HT1080 (cell line): ENCODE data around the gene CEACAM7. TPM values are rescaled to one million over a fixed set of nuclear protein-coding genes. Genes with fewer than 3 reads are reported as not detected.
"Not testable (repeated sequence)": the region's sequence is repeated elsewhere in the genome, so short reads cannot be mapped to it uniquely, and the experiment has no call there.

Experiments used
- DNase-seq: peaks from one replicate; pipeline ENCODE4 v3.0.0-alpha.2; 2015; ENCODE audit warnings: low read depth
- small RNA-seq: library from RNA; depleted of rRNA; stranded (forward); fragments of <200 nt; gene quantifications from one replicate; pipeline ENCODE3, GENCODE V24; 2014
- total RNA-seq: library from RNA; depleted of rRNA; stranded (reverse); fragments of >200 nt; shearing (Covaris generic); gene quantifications from 2 replicates; pipeline ENCODE4 v1.2.3, GENCODE V29; 2014; rRNA removed

Gene CEACAM7
- total RNA-seq, 1 experiment from 2014 or later: not detected

DNA sequence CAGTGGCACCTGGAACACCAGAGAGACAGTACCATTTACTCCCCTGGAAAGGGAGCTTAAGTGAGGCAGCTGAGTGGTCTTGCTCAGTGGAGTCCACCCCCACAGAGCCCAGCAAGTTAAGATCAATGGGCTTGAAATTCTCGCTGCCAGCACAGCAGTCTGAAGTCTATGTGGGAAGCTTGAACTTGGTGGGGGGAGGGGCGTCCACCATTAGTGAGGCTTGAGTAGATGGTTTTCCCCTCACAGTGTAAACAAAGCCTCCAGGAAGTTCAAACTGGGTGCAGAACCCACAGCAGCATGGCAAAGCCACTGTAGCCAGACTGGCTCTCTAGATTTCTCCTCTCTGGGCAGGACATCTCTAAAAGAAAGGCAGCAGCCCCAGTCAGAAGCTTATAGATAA lies 30.9 kb downstream of the CEACAM7 start:
- DNase-seq: no peak

DNA sequence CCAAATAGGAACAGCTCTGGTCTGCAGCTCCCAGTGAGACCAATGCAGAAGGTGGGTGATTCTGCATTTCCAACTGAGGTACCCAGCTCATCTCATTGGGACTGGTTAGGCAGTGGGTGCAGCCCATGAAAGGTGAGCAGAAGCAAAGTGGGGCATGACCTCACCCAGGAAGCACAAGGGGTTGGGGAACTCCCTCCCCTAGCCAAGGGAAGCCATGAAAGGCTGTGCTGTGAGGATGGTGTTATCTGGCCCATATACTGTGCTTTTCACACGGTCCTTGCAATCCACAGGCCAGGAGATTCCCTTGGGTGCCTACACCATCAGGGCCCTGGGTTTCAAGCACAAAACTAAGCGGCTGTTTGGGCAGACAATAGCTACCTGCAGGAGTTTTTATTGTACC lies 31.3 kb downstream of the CEACAM7 start:
- DNase-seq: not testable (repeated sequence)

DNA sequence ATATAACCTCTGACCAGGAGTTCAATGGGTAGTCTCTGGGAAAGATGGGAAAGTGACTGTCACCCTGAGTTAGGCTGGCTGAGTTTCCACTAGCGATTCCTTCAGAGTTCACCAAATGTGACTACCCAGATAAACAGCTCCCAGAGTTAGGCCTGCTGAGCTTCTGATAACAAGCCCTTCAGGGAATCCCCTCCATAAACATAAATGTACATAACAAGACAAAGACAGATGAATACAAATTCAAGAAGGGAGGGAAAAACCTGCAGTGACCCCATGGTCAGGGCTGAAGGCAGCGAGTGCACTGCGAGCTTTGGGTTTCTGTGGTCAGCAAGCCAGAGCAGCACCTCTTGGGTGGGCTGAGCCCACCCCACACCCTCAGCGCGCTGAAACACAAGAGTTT lies 35.8 kb downstream of the CEACAM7 start:
- DNase-seq: no peak

DNA sequence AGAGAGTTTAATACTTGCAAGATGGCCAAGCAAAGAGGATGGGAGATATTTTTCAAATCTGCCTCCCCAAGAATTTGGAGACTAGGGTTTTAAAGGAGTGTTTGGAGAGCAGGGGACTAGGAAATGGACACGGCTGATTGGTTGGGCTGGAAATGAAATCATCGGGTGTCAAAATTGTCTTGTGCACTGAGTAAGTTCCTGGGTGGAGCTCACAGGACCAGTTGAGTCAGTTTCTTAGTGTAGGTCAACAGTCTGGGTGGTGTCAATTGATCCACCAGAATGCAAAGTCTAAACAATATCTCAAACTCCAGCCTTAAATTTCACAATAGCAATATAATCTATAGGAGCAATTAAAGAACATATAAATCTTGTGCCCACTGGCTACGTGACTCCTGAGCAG lies 38.2 kb downstream of the CEACAM7 start:
- DNase-seq: no peak

DNA sequence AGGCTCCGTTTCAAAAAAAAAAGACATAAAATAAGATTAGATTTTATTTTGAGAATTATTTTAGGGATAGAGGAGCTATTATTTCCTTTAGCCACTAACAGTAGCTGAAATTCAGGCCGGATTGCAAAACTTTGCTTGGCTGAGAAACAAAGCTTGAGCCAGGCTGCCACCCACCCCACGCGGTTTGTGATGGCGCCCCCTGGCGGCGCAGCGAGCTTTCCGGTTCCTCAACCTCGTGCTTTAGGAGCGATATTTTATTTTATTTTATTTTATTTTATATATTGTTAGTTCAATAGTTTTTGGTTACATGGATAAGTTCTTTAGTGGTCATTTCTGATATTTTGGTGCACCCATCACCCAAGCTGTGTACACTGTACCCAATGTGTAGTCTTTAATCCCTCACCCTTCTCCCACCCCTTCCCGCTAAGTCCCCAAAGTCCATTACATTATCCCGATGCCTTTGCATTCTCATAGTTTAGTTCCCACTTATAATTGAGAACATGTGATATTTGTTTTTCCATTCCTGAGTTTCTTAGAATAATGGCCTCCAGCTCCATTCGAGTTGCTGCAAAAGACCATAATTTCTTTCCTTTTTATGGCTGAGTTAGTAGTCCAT lies 41.4 kb downstream of the CEACAM7 start:
- no peak for DNase-seq

DNA sequence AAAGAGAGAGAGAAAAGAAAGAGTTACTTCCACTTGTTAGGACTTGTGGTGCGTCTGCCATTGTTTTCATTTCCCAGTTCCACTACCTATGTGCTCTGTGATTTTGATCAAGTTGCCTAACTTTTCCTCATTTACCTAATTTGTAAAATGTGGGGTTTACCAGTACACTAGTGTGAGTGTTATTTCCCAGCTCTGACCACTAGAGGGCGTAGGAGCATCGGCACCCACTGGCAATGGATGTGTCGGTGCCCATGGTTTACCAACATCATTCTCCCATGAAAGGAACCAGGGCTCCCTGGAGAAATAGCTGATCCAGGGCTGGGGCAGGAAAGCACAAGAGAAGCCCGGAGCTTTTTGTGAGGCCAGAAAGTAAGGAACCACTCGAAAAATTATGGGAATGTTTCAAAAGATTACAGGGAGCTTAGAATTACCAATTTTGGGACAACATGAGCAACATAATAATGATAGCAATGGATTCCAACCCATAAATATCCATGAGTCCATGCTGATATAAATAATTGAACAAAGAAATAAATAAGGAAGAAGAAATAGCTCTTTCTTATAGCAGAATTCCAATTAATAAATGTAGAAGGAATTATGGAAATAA lies 46.1 kb downstream of the CEACAM7 start:
- DNase-seq: peak; percentile 18

DNA sequence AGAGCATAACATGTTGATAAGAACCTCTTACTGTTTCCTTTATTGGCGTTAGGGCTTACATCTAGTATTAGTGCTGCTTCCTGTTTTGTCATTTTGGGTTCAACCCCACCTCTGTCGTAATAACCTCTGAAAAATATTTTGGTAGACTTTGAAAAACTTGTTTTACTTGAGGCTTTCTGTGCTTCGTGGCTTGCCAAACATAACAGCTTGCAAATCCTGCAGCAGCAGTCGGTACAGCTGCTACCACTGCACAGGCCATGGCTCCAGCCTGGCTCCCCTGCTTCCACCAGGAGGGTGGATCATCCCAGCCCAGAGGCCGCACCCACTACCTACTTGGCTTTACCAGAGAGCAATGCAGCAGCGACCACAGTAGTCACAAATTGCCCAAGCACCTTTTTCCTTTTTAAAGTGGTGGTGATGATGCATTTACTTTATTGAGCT lies 49.4 kb downstream of the CEACAM7 start:
- no peak for DNase-seq

DNA sequence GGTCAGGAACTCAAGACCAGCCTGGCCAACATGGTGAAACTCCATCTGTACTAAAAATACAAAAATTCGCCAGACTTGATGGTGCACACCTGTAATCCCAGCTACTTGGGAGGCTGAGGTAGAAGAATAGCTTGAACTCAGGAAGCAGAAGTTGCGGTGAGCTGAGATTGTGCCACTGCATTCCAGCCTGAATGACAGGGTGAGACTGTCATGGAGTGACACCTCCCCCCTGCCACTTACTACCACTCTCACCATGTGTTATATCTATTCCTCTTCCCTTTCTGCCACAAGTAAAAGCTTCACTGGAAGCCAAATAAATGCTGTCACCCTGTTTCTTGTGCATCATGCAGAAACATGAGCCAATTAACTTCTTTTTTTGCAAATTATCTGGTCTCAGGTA lies 50.6 kb downstream of the CEACAM7 start:
- DNase-seq: no peak

DNA sequence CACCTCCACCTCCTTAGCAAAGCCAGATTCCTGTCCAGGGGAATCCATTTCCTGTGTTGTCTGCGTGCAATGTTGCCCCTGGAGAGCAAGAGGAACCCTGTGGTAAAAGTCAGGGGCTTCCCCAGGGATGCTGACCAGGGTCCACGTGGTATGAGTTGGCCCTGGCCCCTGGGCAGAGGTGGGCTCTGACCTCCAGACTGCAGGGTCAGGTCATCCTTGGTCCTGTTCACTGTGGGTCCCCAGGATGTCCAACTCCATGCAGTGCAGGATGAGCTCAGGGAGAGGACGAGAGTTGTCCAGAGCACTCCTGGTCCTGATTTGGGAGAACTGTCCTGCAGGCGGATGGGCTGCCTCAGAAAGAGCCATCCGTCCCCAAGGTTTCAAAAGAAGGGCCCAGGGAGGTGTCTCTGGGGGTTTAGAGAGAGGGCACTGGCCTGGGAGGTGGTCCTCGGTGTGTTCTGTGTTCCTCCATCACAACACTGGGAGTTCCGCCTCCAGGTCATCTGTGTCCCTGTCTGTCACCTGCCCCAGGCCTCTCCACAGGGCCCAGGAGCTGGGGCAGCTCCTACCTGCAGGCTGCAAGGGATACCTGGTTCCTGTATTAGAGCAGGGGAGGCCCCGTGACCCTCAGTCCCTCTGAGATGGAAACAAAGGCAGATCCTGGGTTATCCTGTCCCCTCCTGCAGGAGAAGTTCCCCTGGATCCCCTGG lies 59.9 kb downstream of the CEACAM7 start:
- DNase-seq: no peak

DNA sequence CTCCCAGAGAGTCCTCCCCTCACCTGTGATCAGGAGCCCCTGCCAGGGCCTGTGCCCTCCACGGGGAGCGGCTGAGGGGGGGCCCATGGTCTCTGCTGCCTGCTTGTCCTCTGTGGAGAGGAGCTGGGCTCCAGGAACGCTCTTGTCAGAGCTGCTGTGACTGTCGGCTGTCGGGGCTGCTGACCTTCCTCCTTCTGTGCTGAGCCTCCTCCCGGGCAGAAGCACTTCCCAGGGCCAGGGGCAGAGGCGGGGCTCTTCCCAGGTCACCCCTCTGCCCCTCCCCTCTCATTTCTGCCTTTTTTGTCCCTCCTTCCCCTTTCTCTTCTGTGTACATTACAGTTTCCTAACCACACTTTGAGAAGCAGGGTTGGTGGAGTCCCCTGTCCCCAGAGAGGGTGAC lies 61.2 kb downstream of the CEACAM7 start, which contains the start of gene CEACAM4:
Gene CEACAM4 (minus strand): TSS at position 198 of the 400 bp plus-strand sequence. CDS start 111 bp downstream, at position 87.
- no peak for DNase-seq

DNA sequence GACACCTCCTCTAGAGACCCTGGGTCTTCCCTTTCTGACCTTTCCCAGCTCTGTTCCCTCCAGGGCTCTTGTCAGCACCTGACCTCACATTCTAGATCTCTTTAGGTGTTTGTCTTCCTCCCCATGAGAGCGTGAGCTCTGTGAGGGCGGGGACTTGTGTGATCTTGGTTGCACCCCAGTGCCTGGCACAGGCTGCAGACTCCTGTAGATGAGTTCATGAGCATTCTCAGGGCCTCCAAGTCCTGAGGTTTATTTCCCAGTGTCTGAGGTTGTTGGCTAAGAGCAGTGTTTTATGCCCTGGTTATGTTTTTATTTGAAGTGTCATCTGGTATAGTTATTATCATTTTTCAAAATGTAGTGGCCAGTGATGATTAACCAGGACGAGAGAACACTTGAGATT lies 61.8 kb downstream of the CEACAM7 start:
- DNase-seq: no peak

DNA sequence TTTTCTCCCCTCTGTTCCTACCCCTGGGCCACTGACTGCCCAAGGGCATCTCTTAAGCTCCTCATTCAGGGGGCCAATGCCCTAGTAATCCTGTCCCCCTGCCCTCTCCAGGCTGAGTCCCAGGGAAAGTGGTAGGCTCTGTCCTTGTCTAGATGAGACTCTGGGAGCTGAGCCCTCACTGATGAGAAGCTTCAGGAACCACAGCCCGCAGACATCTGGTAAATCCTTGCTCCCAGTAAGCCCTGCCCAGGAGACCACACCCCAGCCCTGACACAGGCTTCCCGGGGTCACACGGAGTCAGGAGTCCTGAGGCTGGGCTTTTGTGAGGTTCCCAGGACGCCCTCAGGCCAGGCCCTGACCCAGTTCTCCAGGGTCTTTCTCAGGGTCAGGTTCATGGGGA lies 63.1 kb downstream of the CEACAM7 start:
- DNase-seq: no peak

DNA sequence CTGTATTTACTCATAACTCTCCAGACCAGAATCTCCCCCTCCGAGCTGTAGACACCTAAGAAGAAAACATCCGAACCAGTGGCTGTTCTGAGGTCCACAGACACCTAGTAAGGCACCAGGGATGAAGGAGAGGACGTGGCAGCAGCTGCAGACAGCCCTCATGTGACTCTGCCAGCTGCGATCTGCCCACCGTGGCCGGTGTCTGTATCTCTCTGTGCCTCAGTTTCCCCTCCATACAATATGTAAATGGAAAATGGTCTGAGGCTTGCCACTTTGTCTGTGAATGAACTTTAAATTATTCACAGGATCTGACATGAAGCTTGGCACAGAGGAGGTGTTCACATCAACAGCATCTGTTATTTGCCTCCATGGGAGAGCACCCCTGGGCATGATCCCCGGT lies 63.6 kb downstream of the CEACAM7 start:
- DNase-seq: no peak

DNA sequence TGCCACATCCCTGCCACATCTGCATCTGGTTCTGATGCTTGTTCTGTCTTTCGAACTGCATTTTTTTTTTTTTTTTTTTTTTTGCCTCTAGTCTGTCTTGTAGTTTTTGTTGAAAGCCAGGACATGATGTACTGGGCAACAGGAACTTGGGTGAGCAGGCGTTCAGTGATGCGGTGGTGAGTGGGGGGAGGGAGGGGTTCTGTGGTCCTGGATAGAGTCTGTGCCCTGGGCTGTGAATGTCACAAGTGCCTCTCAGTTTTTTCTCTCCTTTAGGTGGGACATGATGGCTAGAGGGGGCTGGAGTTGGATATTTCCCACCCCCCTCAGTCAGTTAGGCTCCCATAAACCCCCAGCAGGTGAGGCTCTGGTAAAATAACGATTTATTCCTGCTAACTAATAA lies 64.7 kb downstream of the CEACAM7 start:
- no peak for DNase-seq

Small RNA genes within 50 kb of the gene (small RNA-seq; reads per million reads assigned to genes)
- gene AC243960.4: not detected

Other genes with a start within 250 kb of the CEACAM7 start
- gene DMAC2, start 248.4 kb downstream of the CEACAM7 start, total RNA-seq: 47.1 and 58.0 TPM in 2 replicates
- not detected in 2 replicates for gene ERICH4, start 245.1 kb downstream of the CEACAM7 start, total RNA-seq
- gene CEACAM21, start 112.1 kb downstream of the CEACAM7 start, total RNA-seq: not detected in 2 replicates
- not detected in 2 replicates for gene CEACAM4, start 61.2 kb downstream of the CEACAM7 start, total RNA-seq
- gene CEACAM5, start 20.4 kb upstream of the CEACAM7 start, total RNA-seq: not detected in 2 replicates
- gene CEACAM6, start 67.3 kb upstream of the CEACAM7 start, total RNA-seq: not detected in 2 replicates
- not detected in 2 replicates for gene CEACAM3, start 108.3 kb upstream of the CEACAM7 start, total RNA-seq
- not detected in 2 replicates for gene LYPD4, start 156.4 kb upstream of the CEACAM7 start, total RNA-seq
- not detected in 2 replicates for gene DMRTC2, start 156.8 kb upstream of the CEACAM7 start, total RNA-seq
- 2,545 and 4,295 TPM in 2 replicates for gene RPS19, start 172.0 kb upstream of the CEACAM7 start, total RNA-seq
- not detected in 2 replicates for gene CD79A, start 189.0 kb upstream of the CEACAM7 start, total RNA-seq
- gene ARHGEF1, start 194.9 kb upstream of the CEACAM7 start, total RNA-seq: 100 and 109 TPM in 2 replicates
- gene ERFL, start 240.2 kb upstream of the CEACAM7 start, total RNA-seq: 0.72 TPM in 1 of 2 replicates, not detected in the other